ENCODE measurements around the gene LRRC14B.
"Not testable (repeated sequence)": the region's sequence is repeated elsewhere in the genome, so short reads cannot be mapped to it uniquely, and the experiment has no call there.

LRRC14B gene

DNA sequence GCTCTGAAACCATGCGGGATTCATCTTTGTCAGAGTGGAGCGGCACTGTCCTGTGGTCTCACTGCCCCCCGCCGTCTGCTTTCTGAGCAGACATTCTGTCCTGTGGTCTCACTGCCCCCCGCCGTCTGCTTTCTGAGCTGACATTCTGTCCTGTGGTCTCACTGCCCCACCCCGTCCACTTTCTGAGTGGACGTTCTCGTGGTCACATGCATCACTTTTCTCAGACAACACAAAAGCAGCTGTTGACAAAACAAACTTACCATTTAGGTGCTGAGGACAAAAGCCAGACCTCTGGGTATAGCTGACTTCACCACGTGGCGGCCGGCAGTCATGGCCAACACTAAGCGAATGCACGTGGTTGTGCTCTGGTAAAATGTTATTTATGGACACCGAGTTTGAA lies 2.8 kb downstream of the LRRC14B start:
- no peak for DNase-seq

DNA sequence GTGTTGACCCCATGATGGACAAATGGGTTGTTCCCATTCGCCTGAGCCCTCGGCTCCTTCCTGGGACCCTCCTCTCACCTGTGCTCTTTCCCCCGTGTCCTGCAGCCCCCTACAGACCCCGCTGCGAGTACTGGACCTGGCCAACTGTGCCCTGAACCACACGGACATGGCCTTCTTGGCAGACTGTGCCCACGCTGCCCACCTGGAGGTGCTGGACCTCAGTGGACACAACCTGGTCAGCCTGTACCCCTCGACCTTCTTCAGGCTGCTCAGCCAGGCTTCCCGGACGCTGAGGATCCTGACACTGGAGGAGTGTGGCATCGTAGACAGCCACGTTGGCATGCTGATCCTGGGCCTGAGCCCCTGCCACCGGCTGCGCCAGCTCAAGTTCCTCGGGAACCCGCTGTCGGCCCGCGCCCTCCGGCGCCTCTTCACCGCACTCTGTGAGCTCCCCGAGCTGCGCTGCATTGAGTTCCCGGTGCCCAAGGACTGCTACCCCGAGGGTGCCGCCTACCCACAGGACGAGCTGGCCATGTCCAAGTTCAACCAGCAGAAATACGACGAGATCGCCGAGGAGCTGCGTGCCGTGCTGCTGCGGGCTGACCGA lies 3.4 kb downstream of the LRRC14B start:
- no peak for DNase-seq

DNA sequence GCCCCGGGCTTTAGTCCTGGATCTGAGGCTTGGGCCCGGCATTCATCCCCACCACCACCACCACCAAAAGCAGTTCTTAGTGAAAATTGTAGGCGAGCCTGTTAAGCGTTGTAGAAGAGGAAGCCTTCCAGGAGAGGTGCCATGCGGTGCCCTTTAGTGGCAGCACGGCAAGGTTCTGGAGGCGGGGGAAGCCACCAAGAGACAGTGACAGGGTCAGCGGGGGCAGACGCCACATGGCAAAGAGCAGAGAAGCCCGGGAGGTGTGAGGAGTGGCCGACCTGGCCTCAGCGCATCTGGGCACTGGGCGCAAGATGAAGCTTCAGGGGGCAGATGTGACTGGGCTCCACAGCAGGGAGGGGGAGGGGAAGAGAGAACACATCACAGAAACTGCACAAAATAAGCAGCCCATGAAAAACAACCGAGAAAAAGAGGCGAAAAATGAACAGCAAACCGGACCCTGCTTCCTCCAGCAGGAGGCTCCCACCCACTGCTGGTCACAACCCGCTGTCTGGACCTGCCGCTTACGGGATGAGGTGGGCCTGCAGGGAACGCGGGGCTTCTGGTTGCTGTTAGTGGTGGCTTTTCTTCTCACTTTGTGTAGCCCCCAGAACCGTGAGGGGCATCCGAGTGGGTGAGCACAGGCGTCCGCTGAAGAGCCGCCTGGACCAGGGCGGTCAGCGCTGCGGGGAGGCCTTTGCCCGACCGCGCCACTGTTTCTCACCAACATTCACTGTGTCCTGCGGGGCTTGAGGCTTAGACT lies 4.3 kb downstream of the LRRC14B start:
- no peak for DNase-seq

DNA sequence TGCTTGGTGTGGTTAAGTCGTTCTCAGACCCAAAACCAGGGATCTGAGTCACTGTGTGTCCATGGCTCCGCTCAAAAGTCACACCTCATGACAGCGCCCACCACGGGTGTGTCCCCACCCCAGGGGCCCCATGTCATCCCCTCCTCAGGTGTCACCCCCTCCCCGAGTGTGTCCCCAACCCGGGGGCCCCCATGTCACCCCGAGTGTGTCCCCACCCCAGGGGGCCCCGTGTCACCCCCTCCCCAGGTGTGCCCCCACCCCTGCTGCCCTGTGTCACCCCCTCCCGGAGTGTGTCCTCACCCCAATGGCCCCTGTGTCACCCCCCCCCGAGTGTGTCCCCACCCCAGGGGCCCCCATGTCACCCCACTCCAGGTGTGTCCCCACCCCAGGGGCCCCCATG lies 5.1 kb downstream of the LRRC14B start:
- no peak for DNase-seq

DNA sequence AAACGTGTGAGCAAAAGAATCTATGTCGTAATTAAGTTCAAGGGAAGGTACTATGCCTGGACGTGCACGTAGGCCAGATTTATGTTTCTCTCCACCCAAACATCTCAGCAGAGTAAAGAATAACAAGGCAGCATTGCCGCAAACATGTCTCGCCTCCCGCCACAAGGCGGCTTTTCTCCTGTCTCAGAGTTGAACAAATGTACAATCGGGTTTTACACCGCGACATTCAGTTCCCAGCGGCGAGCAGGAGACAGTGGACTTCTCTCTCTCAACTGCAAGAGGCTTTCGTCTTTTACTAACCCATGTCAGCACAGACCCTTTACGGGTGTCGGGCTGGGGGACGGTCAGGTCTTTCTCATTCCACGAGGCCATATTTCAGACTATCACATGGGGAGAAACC lies 5.7 kb downstream of the LRRC14B start:
- not testable (repeated sequence) for DNase-seq

DNA sequence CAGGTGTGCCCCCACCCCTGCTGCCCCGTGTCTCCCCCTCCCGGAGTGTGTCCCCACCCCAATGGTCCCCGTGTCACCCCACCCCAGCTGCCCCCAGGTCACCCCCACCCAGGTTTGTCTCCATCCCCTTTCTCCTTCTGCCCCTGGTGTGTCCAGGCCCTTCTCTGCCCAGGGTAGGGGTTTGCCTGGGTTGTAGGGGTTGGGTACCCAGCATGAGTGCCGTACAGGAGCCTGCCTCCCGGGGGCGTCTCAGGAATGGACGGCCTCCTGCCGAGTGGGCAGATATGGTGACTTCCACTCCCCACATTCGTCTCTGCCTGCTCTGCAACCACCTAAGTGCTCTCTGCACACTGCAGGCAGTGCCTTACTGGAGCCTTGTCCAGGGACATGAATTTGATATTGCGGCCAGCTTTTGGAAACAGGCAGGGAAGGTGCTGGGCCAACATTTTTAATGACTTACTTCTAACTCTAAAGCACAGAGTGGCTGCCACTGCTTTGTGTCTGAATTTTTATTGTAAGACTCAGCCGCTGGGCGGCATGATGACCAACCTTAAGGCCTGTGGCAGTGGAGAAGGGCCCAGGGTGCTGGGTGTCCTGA lies 6.7 kb downstream of the LRRC14B start:
- no peak for DNase-seq

DNA sequence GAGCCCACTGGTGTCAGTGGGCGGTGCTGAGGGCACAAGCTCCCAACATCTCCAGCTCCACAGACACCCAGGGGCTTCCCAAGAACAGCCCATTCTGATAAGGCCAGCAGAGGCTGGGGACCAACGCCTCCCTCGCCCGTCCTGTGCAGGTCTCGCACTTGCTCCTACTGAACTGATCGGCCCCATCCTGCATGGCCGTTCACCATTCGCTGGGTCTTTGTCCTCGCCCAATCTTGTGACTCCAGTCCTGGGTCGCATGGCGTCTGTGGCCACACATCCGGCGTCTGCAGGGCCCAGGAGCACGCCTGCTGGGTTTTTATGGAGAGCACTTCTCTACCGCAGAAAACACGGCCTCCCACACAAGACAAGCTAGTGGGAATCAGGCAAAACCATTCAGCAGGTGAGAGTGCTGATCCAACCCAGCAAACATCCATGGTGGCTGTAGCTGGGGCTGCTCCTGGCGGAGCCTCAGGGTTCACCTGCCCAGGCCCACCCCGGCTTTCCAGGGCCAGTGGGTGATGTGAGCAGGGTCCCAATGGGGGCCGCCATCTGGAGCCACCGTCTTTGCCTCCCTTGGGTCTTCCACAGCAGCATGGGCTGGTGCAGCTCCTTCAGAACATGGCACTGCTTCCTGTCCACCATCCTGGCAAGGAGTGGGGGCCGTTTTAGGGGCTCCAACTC lies 7.4 kb downstream of the LRRC14B start:
- no peak for DNase-seq

DNA sequence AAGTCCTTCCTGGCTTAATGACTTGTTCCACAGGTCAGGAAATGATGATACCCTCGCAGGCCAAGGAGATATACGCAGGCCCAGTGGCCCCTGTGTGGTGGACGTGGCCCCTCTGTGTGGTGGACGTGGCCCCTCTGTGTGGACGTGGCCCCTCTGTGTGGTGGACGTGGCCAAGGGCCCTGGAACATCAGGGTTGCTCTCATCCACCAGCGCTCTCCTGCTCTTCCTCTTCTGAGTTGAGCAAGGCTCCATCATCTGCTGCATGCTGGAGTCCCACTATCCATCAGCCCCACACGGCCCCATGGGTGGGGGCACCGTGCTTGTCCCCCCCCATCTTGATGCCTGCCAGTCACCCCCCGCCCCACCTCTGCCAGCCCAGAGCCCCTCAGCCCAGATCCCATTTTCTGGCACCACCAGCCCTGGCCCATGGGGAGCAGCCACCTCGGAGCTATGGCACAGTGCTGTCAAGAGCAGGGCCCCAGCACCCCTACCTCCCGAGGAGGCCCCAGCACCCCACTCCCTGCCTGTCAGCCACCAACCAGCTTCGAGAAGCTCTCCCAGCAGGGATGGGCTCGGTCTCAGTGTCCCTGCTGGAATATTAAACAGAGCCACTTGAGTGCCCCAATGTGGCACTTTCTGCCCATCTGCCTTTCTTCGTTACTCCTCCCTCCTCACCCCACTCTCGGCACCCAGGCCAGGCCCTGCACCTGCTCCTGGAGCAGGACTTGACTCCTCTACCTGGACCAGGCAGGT lies 8.1 kb downstream of the LRRC14B start:
- no peak for DNase-seq

DNA sequence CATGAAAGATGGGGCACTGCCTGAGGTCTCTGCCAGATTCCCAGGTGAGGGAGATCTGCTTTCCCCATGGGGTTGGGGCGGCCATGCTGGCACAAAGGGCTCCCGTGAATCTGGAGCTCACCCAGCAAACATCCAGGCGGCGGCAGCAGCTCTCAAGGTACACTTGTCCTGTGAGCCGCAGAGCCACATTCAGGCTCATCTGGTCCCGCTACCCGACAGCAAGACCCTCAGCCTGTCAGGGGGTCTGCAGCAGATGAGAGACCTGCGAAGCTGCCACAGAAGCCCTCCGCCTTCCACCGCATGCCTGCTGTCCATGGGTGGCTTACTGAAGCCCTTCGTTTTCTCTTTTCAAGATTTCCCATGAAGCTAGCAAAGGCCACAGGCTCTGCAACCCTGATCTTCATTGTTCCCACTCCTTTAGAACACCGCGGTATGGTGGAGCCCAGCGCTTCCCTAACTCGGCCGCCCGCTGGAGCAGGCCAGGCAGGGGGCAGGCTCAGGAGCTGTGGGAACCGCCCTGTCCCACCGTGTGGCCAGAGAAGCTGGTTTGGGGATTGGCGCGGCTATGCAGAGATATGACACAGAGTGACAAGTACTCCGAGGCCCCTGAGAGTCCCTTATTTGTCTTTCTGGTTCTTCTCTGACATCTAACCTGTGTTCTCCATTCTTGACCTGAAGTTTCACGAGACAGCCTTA lies 8.8 kb downstream of the LRRC14B start:
- no peak for DNase-seq

DNA sequence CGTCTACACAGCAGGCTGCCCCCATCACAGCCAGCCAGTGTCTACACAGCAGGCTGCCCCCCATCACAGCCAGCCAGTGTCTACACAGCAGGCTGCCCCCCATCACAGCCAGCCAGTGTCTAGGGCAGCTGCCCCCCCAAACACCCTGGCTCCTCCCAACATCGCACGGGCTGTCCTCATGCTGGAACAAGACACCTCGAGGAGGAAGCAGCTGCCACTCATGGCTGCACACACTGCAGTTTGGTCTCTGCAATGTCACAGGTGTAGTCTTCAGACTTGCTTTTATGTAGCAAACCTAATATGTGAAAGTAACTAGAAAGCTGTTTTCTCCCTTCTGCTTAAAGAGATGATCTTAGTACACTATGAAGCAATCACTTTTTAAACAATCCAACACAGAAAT lies 9.7 kb downstream of the LRRC14B start:
- no peak for DNase-seq

DNA sequence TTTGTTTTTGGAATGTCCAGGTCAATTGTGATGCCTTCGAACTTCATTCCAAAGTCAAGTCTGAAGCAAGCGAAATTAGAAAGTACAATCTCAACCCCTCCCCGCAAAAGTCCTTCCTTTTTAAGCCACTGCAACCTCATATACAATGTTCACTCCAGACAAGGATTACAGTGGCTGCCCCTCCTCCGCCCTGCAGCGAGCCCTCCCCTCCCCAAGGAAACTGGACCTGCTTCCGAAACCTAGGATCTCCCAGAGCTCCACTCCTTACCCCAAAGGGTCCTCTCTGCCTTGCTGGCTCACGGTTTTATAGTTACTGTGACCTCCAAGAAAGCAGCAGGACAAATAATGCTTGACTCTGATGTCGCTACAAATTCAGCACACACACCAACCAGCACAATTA lies 10.4 kb downstream of the LRRC14B start:
- no peak for DNase-seq

DNA sequence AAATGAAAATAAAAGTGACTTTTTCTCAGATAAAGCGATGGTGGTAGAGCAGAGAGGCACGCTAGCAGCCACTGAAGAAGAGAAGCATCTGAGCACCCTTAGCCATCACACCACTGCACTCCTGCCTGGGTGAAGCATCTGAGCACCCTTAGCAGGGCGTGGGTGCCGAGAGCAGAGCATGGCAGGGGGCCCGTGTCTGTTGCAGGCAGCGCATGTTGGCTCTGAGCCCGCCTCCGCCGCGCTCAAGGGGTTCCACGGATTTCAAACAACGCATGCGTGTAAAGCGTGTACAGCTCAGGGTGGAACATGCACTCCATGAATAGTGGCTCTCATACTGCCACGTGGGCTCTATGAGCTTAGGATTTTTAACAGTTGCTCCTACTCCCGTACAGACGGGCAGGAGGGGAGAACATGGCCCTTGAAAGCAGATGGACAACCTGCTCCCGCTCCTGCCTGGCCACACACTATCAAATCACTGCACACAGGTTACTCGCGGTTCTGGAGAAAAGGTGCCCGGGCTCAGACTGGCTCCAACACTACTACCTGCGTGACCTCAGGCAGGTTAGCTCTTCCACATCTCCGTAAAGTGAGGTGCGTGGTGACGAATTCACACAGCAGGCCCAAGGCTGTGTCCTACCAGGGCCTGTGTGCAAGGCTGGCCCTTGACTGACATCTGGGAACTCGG lies 12.1 kb downstream of the LRRC14B start:
- DNase-seq: no peak

DNA sequence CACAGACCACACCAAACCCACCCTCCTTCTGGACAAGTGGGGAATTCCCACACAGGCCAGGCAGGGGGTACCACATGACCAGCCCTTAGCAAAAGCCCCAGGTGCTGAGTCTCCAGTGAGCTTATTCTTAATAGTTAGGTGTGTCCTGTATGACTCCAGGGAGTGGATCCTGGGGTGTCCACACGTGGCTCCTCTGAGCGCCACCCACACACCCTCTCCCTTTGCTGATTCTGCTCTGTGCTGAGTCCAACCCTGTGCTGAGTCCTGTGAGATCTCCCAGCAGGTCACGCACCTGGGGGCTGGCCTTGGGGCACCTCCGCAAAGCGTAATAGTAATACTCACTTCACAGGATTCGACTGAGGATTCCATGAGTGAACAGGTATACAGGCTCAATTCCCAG lies 12.7 kb downstream of the LRRC14B start:
- no peak for DNase-seq

DNA sequence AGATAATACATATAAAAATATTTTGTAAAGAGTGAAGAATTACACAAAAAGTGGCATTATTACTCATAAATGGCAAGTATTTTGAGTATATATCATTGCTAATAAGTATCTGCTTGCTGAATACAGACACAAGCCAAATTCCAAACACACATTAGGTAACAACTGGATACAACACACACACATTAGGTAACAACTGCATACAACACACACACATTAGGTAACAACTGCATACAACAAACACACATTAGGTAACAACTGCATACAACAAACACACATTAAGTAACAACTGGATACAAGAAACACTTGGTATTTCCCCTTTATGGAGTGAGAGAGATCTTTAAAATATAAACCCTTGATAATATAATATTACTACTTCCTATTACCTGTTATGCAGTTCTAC lies 13.2 kb downstream of the LRRC14B start:
- DNase-seq: no peak

DNA sequence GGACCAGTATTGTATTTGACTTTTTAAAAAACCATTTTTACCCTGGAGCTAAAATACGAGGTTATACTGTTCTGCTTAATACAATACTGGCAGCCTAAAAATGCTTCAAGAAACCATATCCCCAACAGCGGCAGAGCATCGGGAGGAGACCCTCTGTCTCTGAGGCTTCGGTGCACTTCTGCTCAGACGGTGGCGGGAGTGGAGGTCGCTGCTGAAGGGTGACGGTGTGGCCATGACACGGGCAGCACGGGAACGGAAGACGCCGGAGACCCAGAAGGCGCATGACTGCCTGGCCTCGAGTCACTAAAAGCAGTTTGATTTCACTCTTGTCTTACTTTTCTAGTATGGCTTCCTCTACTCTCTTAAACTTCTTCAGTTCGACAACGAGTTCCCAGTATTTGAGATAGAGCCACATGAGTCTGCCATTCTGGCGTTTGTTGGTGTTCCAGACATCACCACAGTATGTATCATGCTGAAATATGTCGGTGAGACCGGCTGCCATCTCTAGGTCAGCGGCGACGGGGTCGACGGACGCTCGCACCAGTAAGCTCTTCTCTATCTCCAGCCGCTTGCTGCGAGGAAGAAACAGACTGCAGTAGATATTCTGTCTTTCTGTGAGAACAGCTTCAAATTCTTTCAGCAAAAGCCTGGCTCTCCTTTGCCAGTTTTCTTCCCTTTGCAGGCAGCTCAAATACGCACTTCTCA lies 13.8 kb downstream of the LRRC14B start:
- DNase-seq: no peak

DNA sequence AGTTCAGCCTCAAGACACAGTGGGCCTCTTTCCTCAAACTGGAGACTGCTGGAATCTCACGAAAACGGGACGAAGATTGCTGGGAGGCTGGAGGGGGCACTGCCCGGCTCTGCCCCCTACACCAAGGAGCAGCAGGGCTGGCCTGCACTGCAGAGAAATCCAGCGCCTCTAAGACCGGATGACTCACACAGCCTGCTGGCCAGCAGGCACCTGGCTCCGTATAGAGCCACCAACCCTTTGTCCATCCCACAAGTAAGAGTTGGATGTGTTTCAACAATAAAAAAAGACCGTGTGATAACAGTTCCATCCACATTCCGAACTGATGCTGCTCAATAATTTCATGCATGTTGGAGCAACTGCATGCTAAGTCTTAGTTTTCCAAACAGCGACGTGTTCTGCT lies 15.1 kb downstream of the LRRC14B start:
- DNase-seq: no peak

DNA sequence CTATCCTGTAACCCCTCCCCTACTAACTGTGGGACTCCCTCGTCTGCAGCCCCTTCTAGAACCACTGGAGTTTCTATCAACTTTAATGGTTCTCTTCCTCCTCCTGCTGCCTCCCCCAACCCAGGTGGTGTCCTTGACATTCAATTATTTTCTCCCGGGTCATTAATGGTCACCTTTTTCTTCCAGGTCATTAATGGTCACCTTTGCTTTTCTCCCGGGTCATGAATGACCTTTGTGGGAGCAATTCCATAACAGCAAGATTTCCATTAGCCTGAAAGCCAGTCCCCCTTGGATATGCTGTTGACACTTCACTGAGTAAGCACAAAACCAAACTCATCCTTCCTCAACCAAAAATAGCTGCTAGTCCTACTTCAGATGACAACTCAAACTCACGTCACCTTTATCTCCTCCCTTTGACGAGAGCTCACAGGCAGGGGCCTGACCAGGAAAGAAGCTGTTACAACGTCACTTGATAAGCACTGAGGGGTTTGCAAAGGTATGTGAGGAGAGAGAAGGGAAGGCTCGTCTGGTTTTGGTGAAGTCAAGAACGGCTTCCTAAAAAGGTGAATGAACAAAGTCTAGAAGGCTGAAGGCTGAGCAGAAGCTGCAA lies 15.7 kb downstream of the LRRC14B start:
- no peak for DNase-seq

DNA sequence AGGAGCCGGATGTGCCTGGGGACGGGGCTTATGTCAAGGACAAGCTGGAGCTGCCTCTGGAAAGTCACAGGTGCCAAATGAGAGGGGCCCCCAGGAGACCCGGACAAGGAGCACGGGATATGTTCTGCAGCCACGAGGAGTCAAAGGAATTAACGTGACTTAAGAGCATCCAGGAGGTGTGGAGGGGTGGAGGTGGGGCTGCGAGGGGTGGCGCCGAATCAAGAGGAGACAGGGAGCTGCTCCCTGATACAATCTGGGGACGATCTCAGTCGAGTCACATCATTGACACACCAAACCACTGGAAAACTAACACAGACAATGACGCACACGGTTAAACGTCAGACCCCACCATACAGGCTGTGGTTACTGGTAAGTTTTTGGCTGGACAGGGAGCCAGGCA lies 16.3 kb downstream of the LRRC14B start:
- DNase-seq: no peak

DNA sequence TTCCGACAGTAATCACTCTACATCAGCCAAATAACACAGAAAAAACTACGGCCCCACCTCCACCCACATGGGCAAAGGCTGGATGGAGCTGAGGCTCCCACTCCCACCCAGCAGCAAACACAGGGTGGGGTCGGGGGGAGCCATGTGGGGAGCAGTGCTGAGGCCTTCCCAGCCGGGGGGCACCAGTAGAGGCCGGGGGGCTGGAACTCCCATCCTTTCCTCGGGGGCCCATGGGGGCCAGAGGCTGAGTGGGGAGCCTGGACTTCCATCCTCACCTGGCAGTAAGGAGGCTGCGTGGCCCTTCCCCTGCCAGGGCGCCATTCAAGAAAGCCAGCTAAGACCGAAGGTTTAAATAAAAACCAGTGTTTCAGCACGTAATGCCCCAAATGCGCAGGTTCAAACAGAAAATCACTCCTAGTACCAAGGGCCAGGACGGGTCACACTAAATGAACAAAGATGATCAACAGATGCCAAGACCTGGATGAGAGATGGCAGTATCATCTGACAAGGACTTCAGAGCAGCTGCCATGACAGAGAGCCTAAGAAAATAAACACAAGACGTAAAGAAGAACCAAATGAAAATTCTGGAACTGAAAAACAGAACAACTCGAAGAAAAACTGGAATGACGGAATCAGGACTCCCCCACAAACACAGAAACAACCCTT lies 17.3 kb downstream of the LRRC14B start:
- DNase-seq: no peak

DNA sequence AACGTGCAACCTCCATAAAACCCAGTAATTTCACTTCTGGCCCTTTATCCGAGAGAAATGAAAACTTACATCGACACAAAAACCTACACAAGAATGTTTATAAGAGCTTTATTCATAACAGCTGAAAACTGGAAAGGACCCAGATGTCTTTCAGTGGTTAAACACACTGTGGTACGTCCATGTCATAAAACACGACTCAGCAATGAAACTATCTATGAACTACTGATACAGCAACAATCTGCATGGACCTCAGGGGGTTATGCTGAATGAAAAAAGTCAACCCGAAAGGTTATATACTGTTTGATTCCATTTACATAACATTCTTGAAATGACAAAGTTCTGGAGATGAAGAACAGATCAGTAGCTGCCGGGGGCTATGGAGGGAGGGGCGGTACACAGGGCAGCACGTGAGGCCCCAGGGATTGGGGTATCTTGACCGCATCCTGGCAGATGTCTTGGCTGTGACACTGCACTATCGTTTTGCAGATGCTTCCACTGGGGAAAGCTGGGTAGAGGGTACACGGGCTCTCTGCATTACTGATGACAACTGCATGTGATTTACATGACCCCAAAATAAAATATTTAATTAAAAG lies 22.6 kb downstream of the LRRC14B start:
- DNase-seq: no peak
